H1 (cell line): ENCODE results near the gene SPATS2. TPM values are rescaled to one million over a fixed set of nuclear protein-coding genes. Genes with fewer than 3 reads are reported as not detected.

Experiments used
- CTCF ChIA-PET: fragments of 300-600 bp; sonication (Branson Sonifier 250); formaldehyde crosslinking; loops from one replicate; lab custom pipeline; 2021; ENCODE audit not compliant: partially characterized antibody; lab: Charles Lee
- POLR2A ChIA-PET: fragments of 300-600 bp; sonication (Branson Sonifier 250); formaldehyde crosslinking; loops from one replicate; lab custom pipeline; 2021; ENCODE audit warnings: inconsistent platforms; ENCODE audit not compliant: partially characterized antibody; lab: Charles Lee
- DNase-seq, 2 experiments: peaks; one replicate each; pipeline versions ENCODE4 v3.0.0 to v3.0.0-alpha.2; 2010 to 2022; ENCODE audit warnings: low spot score in 2 of 2, low read depth in 1 of 2, mixed read lengths in 1 of 2
- FAIRE-seq: peaks from 2 replicates; lab custom pipeline; 2011; peaks lifted over from hg19 to GRCh38; lab: Jason Lieb, UNC
- H2AFZ ChIP-seq: 2 replicates; pipeline ENCODE4 v1.8.1; 2012; ENCODE audit warnings: low read length, inconsistent platforms
- H2AK5ac ChIP-seq: 2 replicates; pipeline ENCODE4 v1.6.1; 2013; ENCODE audit warnings: low read depth, low read length
- H2BK120ac ChIP-seq: replicated peaks from 2 replicates; pipeline ENCODE3; 2013; ENCODE audit warnings: low read depth, low read length, inconsistent platforms
- H2BK12ac ChIP-seq: 2 replicates; pipeline ENCODE4 v1.6.1; 2013; ENCODE audit warnings: low read depth, low read length
- H2BK15ac ChIP-seq: 2 replicates; pipeline ENCODE4 v1.6.1; 2013; ENCODE audit warnings: low read length
- H2BK20ac ChIP-seq: 2 replicates; pipeline ENCODE4 v1.6.1; 2013; ENCODE audit warnings: low read length
- H2BK5ac ChIP-seq: 2 replicates; pipeline ENCODE4 v1.6.1; 2013; ENCODE audit warnings: low read depth, low read length
- H3K14ac ChIP-seq: 2 replicates; pipeline ENCODE4 v1.6.1; 2013; ENCODE audit warnings: inconsistent platforms; ENCODE audit not compliant: insufficient read length
- H3K18ac ChIP-seq: 2 replicates; pipeline ENCODE4 v1.6.1; 2013; ENCODE audit warnings: low read length; ENCODE audit errors: extremely low read depth
- H3K23ac ChIP-seq: 2 replicates; pipeline ENCODE4 v1.6.1; 2013; ENCODE audit warnings: inconsistent platforms; ENCODE audit not compliant: insufficient read length
- H3K23me2 ChIP-seq: 2 replicates; pipeline ENCODE4 v1.6.1; 2013; ENCODE audit warnings: low read depth, low read length
- H3K27ac ChIP-seq: 2 replicates; pipeline ENCODE4 v1.6.1; 2011; ENCODE audit warnings: low read depth, low read length, inconsistent platforms
- H3K27me3 ChIP-seq, 4 experiments: replicated peaks in 1 of 4; 1 replicate in 1 of 4; 2 replicates in 3 of 4; pipeline versions ENCODE4 v1.6.1 to v1.8.1; 2011 to 2013; ENCODE audit warnings: low read length in 3 of 4, mild to moderate bottlenecking in 3 of 4, inconsistent platforms in 2 of 4, mixed read lengths in 2 of 4, moderate library complexity in 1 of 4; ENCODE audit not compliant: control insufficient read depth in 3 of 4, insufficient read depth in 3 of 4; ENCODE audit errors: extremely low read depth in 1 of 4
- H3K36me3 ChIP-seq, 4 experiments: 2 replicates each; pipeline versions ENCODE4 v1.6.1 to v1.8.1; 2011 to 2013; ENCODE audit warnings: mild to moderate bottlenecking in 4 of 4, low read length in 3 of 4, moderate library complexity in 2 of 4, control low read depth in 1 of 4, inconsistent platforms in 1 of 4; ENCODE audit not compliant: insufficient read depth in 4 of 4, control insufficient read depth in 2 of 4
- H3K4ac ChIP-seq: replicated peaks from 2 replicates; pipeline ENCODE3; 2013; ENCODE audit warnings: low read length, low read depth, mixed read lengths, inconsistent platforms; ENCODE audit not compliant: insufficient read length
- H3K4me1 ChIP-seq, 4 experiments: replicated peaks in 1 of 4; 1 replicate in 1 of 4; 2 replicates in 3 of 4; pipeline versions ENCODE4 v1.6.1 to v1.8.1; 2011 to 2013; ENCODE audit warnings: low read length in 3 of 4, inconsistent platforms in 2 of 4, mixed read lengths in 1 of 4; ENCODE audit not compliant: insufficient read depth in 4 of 4, control insufficient read depth in 3 of 4
- H3K4me2 ChIP-seq, 2 experiments: 2 replicates each; pipeline versions ENCODE4 v1.6.1 to v1.8.1; 2011 to 2013; ENCODE audit warnings: low read depth in 2 of 2, low read length in 2 of 2, control low read depth in 1 of 2, inconsistent platforms in 1 of 2, mild to moderate bottlenecking in 1 of 2; ENCODE audit not compliant: insufficient read depth in 1 of 2
- H3K4me3 ChIP-seq, 4 experiments: fragments of 200-600, 300-600 bp in 1 of 4; sonication (generic), shearing (Covaris generic), sonication (Bioruptor Twin) in 1 of 4; 2 replicates each; pipeline versions ENCODE4 v1.5.1 to v1.8.1; 2011 to 2016; ENCODE audit warnings: low read length in 4 of 4, low read depth in 3 of 4, control low read depth in 2 of 4, inconsistent platforms in 2 of 4, mild to moderate bottlenecking in 2 of 4, mixed read lengths in 1 of 4, moderate library complexity in 1 of 4; ENCODE audit not compliant: insufficient read depth in 2 of 4; ENCODE audit errors: extremely low read depth in 1 of 4
- H3K56ac ChIP-seq: replicated peaks from 2 replicates; pipeline ENCODE3; 2013; ENCODE audit warnings: low read depth, mild to moderate bottlenecking, mixed read lengths, low read length, inconsistent platforms; ENCODE audit not compliant: insufficient read length
- H3K79me1 ChIP-seq: 2 replicates; pipeline ENCODE4 v1.6.1; 2013; ENCODE audit warnings: low read depth, low read length, control low read depth
- H3K79me2 ChIP-seq, 2 experiments: 2 replicates each; pipeline versions ENCODE4 v1.6.1 to v1.8.1; 2012 to 2013; ENCODE audit warnings: low read length in 2 of 2, mild to moderate bottlenecking in 2 of 2, inconsistent platforms in 1 of 2; ENCODE audit not compliant: insufficient read depth in 2 of 2, control insufficient read depth in 1 of 2
- H3K9ac ChIP-seq, 4 experiments: replicated peaks in 1 of 4; 1 replicate in 1 of 4; 2 replicates in 3 of 4; pipeline versions ENCODE4 v1.6.1 to v1.8.1; 2011 to 2013; ENCODE audit warnings: low read depth in 3 of 4, low read length in 3 of 4, control low read depth in 2 of 4, mild to moderate bottlenecking in 2 of 4, moderate library complexity in 2 of 4, inconsistent platforms in 1 of 4; ENCODE audit errors: extremely low read depth in 1 of 4
- H3K9me3 ChIP-seq, 2 experiments: 2 replicates each; pipeline versions ENCODE4 v1.6.1 to v1.8.1; 2012 to 2013; ENCODE audit warnings: mild to moderate bottlenecking in 2 of 2, moderate library complexity in 2 of 2, control low read depth in 1 of 2, inconsistent platforms in 1 of 2, low read depth in 1 of 2, low read length in 1 of 2, mixed read lengths in 1 of 2; ENCODE audit not compliant: insufficient read depth in 2 of 2
- H4K20me1 ChIP-seq, 2 experiments: replicated peaks in 1 of 2; 2 replicates each; pipeline versions ENCODE3 to v1.8.1; 2011 to 2013; ENCODE audit warnings: inconsistent platforms in 2 of 2, low read length in 2 of 2, mild to moderate bottlenecking in 1 of 2; ENCODE audit not compliant: insufficient read depth in 2 of 2, control insufficient read depth in 1 of 2
- H4K5ac ChIP-seq: 2 replicates; pipeline ENCODE4 v1.6.1; 2013; ENCODE audit warnings: low read length, low read depth, mixed read lengths, inconsistent platforms; ENCODE audit not compliant: insufficient read length
- H4K8ac ChIP-seq: 2 replicates; pipeline ENCODE4 v1.8.0; 2013; ENCODE audit warnings: mild to moderate bottlenecking, moderate library complexity, low read length, inconsistent platforms; ENCODE audit not compliant: insufficient read depth; ENCODE audit errors: extremely low read depth
- H4K91ac ChIP-seq: replicated peaks from 2 replicates; pipeline ENCODE3; 2013; ENCODE audit warnings: low read length, mixed read lengths, inconsistent platforms; ENCODE audit not compliant: insufficient read length
- SIRT6 ChIP-seq: IDR thresholded peaks from one replicate; pipeline ENCODE4 v1.7.1; 2012; ENCODE audit warnings: low read length, inconsistent platforms
- WGBS, 2 experiments: shearing (Covaris generic) in 1 of 2; methylation state at CpG; one replicate each; pipeline versions ENCODE4 v1.1.6 to v1.1.7; 2013 to 2015; ENCODE audit warnings: low lambda C conversion rate in 2 of 2, mixed read lengths in 2 of 2, inconsistent platforms in 1 of 2, low coverage in 1 of 2, missing lambda C conversion rate in 1 of 2; ENCODE audit not compliant: insufficient replicate concordance in 2 of 2, insufficient coverage in 1 of 2, insufficient read length in 1 of 2; ENCODE audit errors: extremely low coverage in 1 of 2, missing lambda C conversion rate in 1 of 2; 5-methylcytosine and 5-hydroxymethylcytosine counted together
- polyA plus RNA-seq, 7 experiments: library from polyadenylated mRNA; depleted of rRNA in 3 of 7; stranded (reverse) in 5 of 7; unstranded in 2 of 7; fragments of >200 nt in 5 of 7; fragments of 200-250 nt in 2 of 7; gene quantifications; 1 replicate in 5 of 7; 2 replicates in 1 of 7; 4 replicates in 1 of 7; pipeline versions ENCODE4 v1.2.1 to v1.2.3, GENCODE V29; 2011 to 2013; ENCODE audit warnings: missing spikeins in 2 of 7, mixed read lengths in 2 of 7
- total RNA-seq: library from RNA; stranded (reverse); fragmentation: NEBNext Ultra II Directional; extraction: Animal tissue kit (Norgen Biotek cat#: 25700); gene quantifications from 2 replicates; pipeline ENCODE4 v1.2.1, GENCODE V29; 2021

Gene SPATS2
- total and polyA plus RNA-seq, 2 of the 8 experiments (the other 6 are each of a cell fraction or from before 2014, with no cell fraction given), result 19.2 to 24.5 TPM

- WGBS, 2 experiments, result 97% methylated on average over 2 of the region's 2 CpGs; no CpG with 5 or more reads in 1 of the 2 experiments
- H3K14ac ChIP-seq, result no peak overlapping the region
- H2BK20ac ChIP-seq, result no peak overlapping the region
- H3K56ac ChIP-seq, result no peak overlapping the region
- no peak overlapping the region for H3K4ac ChIP-seq
- no peak overlapping the region for H3K23ac ChIP-seq
- POLR2A ChIA-PET, result interaction anchor here (0.7 to 1.1 kb wide), 2 partner anchors 11 to 120 kb away, joined by 4 read pairs; partner anchors contain the start of gene SPATS2
- CTCF ChIA-PET, result interaction anchor here (0.6 to 1.5 kb wide), 6 partner anchors 13 to 129 kb away, joined by 3 to 7 read pairs (median 4); no protein-coding TSS in a partner anchor
- H3K4me3 ChIP-seq, result no peak overlapping the region
- no peak overlapping the region for H2AFZ ChIP-seq
- no peak overlapping the region for H3K27ac ChIP-seq
- H2BK12ac ChIP-seq, result no peak overlapping the region
- H3K23me2 ChIP-seq, result no peaks in the 10 kb centered on the region
- H3K79me2 ChIP-seq, result no peaks in the 10 kb centered on the region
- no peaks in the 10 kb centered on the region for H3K79me1 ChIP-seq
- H4K20me1 ChIP-seq, result no peaks in the 10 kb centered on the region
- H3K9me3 ChIP-seq, result no peaks in the 10 kb centered on the region
- H2BK120ac ChIP-seq, result no peak overlapping the region
- peaks cover 3 to 13% (median 6%) of the 10 kb centered on the region in 4 experiments; a peak in 6 of 7 replicates for H3K4me1 ChIP-seq
- H4K5ac ChIP-seq, result no peak overlapping the region
- H3K27me3 ChIP-seq, result no peaks in the 10 kb centered on the region
- H2BK5ac ChIP-seq, result no peak overlapping the region
- no peak overlapping the region for H4K8ac ChIP-seq
- H2BK15ac ChIP-seq, result no peak overlapping the region
- TF ChIP-seq SIRT6, result no peak
- no peak overlapping the region for H3K9ac ChIP-seq
- no peak overlapping the region for H3K4me2 ChIP-seq
- H2AK5ac ChIP-seq, result no peak overlapping the region
- DNase-seq (no peak), FAIRE-seq (no peak)
- no peak overlapping the region for H3K18ac ChIP-seq
- H4K91ac ChIP-seq, result no peak overlapping the region
- H3K36me3 ChIP-seq, result no peaks in the 10 kb centered on the region
Observed at GRCh38 chr12:49487605-49488004, 120.3 kb downstream of the SPATS2 start.
